Measurements from ENCODE around the gene NIPAL4. TPM values are rescaled to one million over a fixed set of nuclear protein-coding genes. Genes with fewer than 3 reads are reported as not detected.
A peak's percentile ranks its signal among the peaks of the same experiment; 100 is the strongest.

NIPAL4 gene
- total RNA-seq, 4 donors from 2014 or later, result 0.14 to 0.43 TPM; not detected in 2

DNA sequence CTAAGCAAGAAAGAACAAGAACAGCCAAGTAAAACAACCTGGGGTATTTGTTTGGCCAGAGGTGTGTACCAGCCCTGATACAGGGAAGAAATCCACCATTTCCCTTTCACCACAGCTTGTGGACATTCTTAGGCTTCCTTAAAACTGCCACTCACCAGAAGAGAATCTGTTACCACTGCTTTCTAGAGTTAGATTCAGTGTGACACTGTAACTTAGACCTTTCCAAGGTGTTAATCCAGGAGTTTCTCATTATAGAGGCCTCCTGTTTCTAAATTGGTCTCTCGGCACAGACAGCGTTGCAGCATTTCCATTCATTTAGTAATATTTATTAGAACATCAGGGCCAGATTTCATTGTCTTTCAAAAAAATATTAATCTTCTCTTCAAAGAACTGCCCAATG is 55.0 kb downstream of the NIPAL4 start:
- peak overlapping the region in 1 of 2 donors; percentile 85 for H3K27ac ChIP-seq
- DNase-seq, result no peak
- TF ChIP-seq, protein P1, sequence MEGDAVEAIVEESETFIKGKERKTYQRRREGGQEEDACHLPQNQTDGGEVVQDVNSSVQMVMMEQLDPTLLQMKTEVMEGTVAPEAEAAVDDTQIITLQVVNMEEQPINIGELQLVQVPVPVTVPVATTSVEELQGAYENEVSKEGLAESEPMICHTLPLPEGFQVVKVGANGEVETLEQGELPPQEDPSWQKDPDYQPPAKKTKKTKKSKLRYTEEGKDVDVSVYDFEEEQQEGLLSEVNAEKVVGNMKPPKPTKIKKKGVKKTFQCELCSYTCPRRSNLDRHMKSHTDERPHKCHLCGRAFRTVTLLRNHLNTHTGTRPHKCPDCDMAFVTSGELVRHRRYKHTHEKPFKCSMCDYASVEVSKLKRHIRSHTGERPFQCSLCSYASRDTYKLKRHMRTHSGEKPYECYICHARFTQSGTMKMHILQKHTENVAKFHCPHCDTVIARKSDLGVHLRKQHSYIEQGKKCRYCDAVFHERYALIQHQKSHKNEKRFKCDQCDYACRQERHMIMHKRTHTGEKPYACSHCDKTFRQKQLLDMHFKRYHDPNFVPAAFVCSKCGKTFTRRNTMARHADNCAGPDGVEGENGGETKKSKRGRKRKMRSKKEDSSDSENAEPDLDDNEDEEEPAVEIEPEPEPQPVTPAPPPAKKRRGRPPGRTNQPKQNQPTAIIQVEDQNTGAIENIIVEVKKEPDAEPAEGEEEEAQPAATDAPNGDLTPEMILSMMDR (IDR thresholded peaks at IDR 0.05), result no peak
- TF ChIP-seq POLR2A (IDR thresholded peaks at IDR 0.05), result no peak
- intact Hi-C loops (cut with DNase I; ENCODE audit: low total_unique reads), result loop anchor here (10.0 kb wide), 1 partner anchor 60 kb away; the partner anchor contains the start of gene ADAM19
- H3K9me3 ChIP-seq, result no peaks in the 10 kb centered on the region
- H3K4me1 ChIP-seq, result peaks cover 0 to 11% of the 10 kb centered on the region in 2 donors
- no peak overlapping the region for H3K4me3 ChIP-seq
- H3K27me3 ChIP-seq, result no peaks in the 10 kb centered on the region
- no peaks in the 10 kb centered on the region for H3K36me3 ChIP-seq

DNA sequence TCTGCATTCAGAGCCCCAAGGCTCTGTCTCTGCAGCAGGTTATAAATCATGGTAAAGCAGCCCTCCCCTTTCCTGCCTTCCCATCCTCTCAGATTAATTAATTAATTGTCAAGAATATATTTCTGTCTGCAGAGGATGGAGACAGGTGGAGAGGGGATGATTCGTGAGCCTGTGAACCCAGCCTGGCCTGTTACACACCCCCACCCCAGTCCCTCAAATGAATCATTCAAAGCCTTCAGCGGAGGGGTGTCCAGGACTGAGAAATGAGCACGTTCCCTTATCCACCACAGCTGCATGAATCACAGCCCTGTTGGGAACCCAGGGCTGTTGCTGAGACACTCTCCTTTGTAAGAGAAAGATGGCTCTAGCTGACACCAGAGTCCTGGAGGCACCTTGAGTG is 56.0 kb downstream of the NIPAL4 start:
- H3K4me1 ChIP-seq, result peaks cover 0 to 11% of the 10 kb centered on the region in 2 donors
- H3K9me3 ChIP-seq, result no peaks in the 10 kb centered on the region
- H3K27ac ChIP-seq, result peak overlapping the region; percentile 77 to 85
- DNase-seq, result peak; percentile 57 to 65
- H3K4me3 ChIP-seq, result no peak overlapping the region
- intact Hi-C loops (cut with DNase I; ENCODE audit: low total_unique reads), result loop anchor here (10.0 kb wide), 1 partner anchor 59 kb away; the partner anchor contains the start of gene ADAM19
- no peaks in the 10 kb centered on the region for H3K36me3 ChIP-seq
- TF ChIP-seq, protein P1 (IDR thresholded peaks at IDR 0.05), result no peak
- TF ChIP-seq POLR2A (IDR thresholded peaks at IDR 0.05), result no peak
- H3K27me3 ChIP-seq, result no peaks in the 10 kb centered on the region

DNA sequence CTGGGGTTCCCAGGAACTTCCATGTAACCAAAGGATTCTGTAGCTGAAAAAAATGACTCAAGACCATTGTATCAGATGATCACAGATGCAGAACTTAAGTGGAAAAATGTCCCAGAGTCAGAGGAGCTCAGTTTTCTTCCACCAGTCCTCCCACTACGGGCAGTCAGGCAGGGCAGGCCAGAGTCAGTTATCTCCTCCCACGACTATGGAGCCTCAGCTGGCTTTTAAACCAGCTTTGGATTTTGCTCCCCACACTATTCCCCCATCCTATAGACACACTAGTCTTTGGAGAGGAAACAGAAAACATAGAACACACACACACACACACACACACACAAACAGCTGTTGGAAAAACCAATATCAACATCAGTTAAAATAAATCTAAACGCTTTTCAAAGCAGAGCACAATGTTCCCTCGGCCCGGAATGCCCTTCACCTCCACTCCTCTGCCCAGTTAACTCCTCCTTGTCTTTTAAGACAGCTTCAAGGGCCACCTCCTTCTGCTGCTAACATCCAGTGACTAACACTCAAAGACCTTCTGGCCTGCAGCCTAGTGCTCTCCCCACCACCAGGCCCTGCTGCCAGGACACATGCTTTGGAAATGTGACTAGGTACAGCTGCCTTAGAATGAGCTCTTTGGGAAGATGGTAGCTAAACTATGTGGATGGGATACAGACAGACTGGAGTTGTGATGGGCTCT is 56.8 kb downstream of the NIPAL4 start:
- H3K36me3 ChIP-seq, result no peaks in the 10 kb centered on the region
- H3K27ac ChIP-seq, result peak overlapping the region; percentile 77 to 85
- peak; percentile 74 to 80 for DNase-seq
- no peaks in the 10 kb centered on the region for H3K27me3 ChIP-seq
- intact Hi-C loops (cut with DNase I; ENCODE audit: low total_unique reads), result loop anchor here (10.0 kb wide), 1 partner anchor 58 kb away; the partner anchor contains the start of gene ADAM19
- no peaks in the 10 kb centered on the region for H3K9me3 ChIP-seq
- H3K4me1 ChIP-seq, result peaks cover 0 to 11% of the 10 kb centered on the region in 2 donors
- no peak overlapping the region for H3K4me3 ChIP-seq
- TF ChIP-seq, protein P1 (IDR thresholded peaks at IDR 0.05), result no peak
- no peak for TF ChIP-seq POLR2A (IDR thresholded peaks at IDR 0.05)

DNA sequence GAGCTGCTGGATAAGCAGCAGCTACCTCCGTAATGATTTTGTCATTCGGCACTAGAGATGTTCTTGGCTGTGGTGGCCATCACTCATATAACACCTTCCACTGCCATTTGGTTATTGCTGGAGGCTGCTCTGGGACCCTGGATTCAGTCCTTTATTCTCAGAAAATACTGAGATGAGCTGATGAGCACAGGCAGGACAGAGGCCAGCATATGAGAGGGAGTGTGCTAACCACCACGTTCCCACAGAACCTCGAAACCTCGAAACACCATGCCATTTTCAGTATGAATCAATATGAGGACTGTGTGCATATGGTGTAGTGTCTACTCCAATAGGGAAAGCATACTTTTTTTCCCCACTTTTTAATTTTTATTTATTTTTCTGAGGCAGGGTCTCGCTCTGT is 59.0 kb downstream of the NIPAL4 start:
- H3K27ac ChIP-seq, result peak overlapping the region in 1 of 2 donors; percentile 48
- no peaks in the 10 kb centered on the region for H3K9me3 ChIP-seq
- DNase-seq, result no peak
- H3K4me1 ChIP-seq, result peaks cover 0 to 11% of the 10 kb centered on the region in 2 donors
- no peaks in the 10 kb centered on the region for H3K36me3 ChIP-seq
- no peak for TF ChIP-seq POLR2A (IDR thresholded peaks at IDR 0.05)
- TF ChIP-seq, protein P1 (IDR thresholded peaks at IDR 0.05), result no peak
- no peaks in the 10 kb centered on the region for H3K27me3 ChIP-seq
- intact Hi-C loops (cut with DNase I; ENCODE audit: low total_unique reads), result loop anchor here (10.0 kb wide), 1 partner anchor 56 kb away; the partner anchor contains the start of gene ADAM19
- H3K4me3 ChIP-seq, result no peak overlapping the region

DNA sequence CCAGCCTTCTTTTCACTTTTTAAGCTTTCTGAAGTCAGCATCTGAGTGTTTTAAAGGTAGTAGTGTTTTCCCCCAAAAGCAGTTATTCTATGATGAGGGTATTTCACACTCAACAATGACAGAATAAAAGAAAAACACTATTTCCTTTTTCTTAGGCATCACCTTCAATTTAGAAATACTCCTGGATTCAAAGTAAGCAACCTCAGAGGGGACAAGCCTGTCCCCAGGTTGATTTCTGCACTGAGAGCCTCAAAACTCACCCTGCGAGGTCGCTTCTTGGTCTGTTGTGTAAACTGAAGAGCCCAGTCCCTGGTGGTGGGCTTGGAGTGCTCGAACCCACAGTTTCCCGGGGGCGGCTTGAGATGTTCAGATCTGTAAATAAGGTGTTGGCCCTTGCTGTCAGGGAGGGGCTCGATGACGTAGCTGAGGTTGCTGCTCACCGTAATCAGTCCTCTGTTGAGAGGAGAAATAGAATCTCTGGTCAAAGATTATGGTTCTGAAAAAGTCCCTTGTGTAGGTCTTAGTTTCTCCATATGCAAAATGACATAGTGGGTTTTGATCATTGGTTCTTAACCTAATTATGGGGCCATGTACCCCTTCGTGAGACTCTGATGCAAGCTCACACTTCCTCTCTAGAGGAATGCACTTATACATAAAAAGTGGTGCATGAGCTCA is 59.7 kb downstream of the NIPAL4 start:
- intact Hi-C loops (cut with DNase I; ENCODE audit: low total_unique reads), result loop anchor here (10.0 kb wide), 1 partner anchor 55 kb away; the partner anchor contains the start of gene ADAM19
- no peak overlapping the region for H3K27ac ChIP-seq
- peaks cover 0 to 11% of the 10 kb centered on the region in 2 donors for H3K4me1 ChIP-seq

More for the DNA sequence above, 59.7 kb downstream of the NIPAL4 start:
- no peaks in the 10 kb centered on the region for H3K9me3 ChIP-seq
- H3K36me3 ChIP-seq, result no peaks in the 10 kb centered on the region
- no peak overlapping the region for H3K4me3 ChIP-seq
- TF ChIP-seq POLR2A (IDR thresholded peaks at IDR 0.05), result no peak
- TF ChIP-seq, protein P1 (IDR thresholded peaks at IDR 0.05), result no peak
- DNase-seq, result no peak
- no peaks in the 10 kb centered on the region for H3K27me3 ChIP-seq
